Activated B cell treated with CpG ODN at 0.5 μM for 24 hours (primary cell): ENCODE data around the gene ELP1. TPM values are rescaled to one million over a fixed set of nuclear protein-coding genes. Genes with fewer than 3 reads are reported as not detected.
"Not testable (repeated sequence)": the region's sequence is repeated elsewhere in the genome, so short reads cannot be mapped to it uniquely, and the experiment has no call there.

ENCODE experiments used
- ATAC-seq: fragments of 200-7000 bp; cut with Tn5 transposase; one replicate; pipeline ENCODE4 v1.10.0; 2021; ENCODE audit warnings: low read depth, mild to moderate bottlenecking, moderate library complexity
- CTCF ChIA-PET: fragments of 350-600 bp; sonication (Branson Sonifier 250); formaldehyde crosslinking; loops from one replicate; lab custom pipeline; 2021; ENCODE audit warnings: antibody characterized with exemption; lab: Charles Lee
- POLR2A ChIA-PET: fragments of 350-600 bp; sonication (Branson Sonifier 250); formaldehyde crosslinking; loops from one replicate; lab custom pipeline; 2021; ENCODE audit warnings: antibody characterized with exemption; lab: Charles Lee
- DNase-seq: peaks from one replicate; pipeline ENCODE4 v3.0.0; 2022
- H3K27ac Mint-ChIP-seq: one replicate; pipeline ENCODE4 v1.8.0; 2020; ENCODE audit warnings: mixed read lengths
- H3K27me3 Mint-ChIP-seq: one replicate; pipeline ENCODE4 v1.8.0; 2021; ENCODE audit warnings: mixed read lengths
- H3K36me3 Mint-ChIP-seq: one replicate; pipeline ENCODE4 v1.8.0; 2021; ENCODE audit warnings: low read depth, mixed read lengths
- H3K4me1 Mint-ChIP-seq: one replicate; pipeline ENCODE4 v1.8.0; 2021; ENCODE audit warnings: mixed read lengths
- H3K4me3 Mint-ChIP-seq: one replicate; pipeline ENCODE4 v1.8.0; 2020; ENCODE audit warnings: mild to moderate bottlenecking, mixed read lengths
- H3K9me3 Mint-ChIP-seq: one replicate; pipeline ENCODE4 v1.8.0; 2020; ENCODE audit warnings: mixed read lengths
- intact Hi-C: fragments of 100-400 bp; cut with micrococcal nuclease; formaldehyde crosslinking; loops from one replicate; pipeline ENCODE4 v1.15.1; 2024
- total RNA-seq: library from RNA; stranded (reverse); gene quantifications from 2 replicates; pipeline ENCODE4 v1.2.3, GENCODE V29; 2022
- TF ChIP-seq, protein P1 (sequence below): fragments of 200-600 bp; IDR thresholded peaks from one replicate; pipeline ENCODE4 v1.8.0; 2022; ENCODE audit warnings: antibody characterized with exemption, mild to moderate bottlenecking

The ELP1 gene
- total RNA-seq, 1 donor from 2014 or later: 25.0 TPM

DNA sequence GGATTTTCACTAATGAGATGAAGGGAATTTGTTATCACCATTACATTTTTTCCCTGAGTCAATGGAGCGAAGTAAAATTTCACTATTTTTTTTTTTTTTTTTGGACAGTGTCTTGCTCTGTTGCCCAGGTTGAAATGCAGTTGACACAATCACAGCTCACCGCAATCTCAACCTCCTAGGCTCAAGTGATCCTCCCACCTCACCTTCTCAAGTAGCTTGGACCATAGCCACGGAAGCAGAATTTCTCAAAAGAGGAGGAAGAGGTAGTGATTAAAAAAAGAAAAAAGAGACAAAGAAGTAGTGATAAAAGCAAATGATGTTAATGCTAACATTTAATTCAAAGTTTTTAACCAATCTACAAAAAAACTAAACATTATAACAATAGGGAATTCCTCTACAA, 29.8 kb downstream of the ELP1 start:
- H3K4me1 Mint-ChIP-seq: no peaks in the 10 kb centered on the region
- CTCF ChIA-PET: no interaction called here
- peaks cover 82% of the 10 kb centered on the region for H3K36me3 Mint-ChIP-seq
- no peak overlapping the region for H3K27ac Mint-ChIP-seq
- POLR2A ChIA-PET: no interaction called here
- DNase-seq: no peak
- intact Hi-C loops: loop anchor here (5.0 kb wide), 1 partner anchor 563 kb away; no protein-coding TSS in a partner anchor
- ATAC-seq: no peak
- H3K4me3 Mint-ChIP-seq: no peak overlapping the region
- H3K9me3 Mint-ChIP-seq: no peaks in the 10 kb centered on the region
- no peaks in the 10 kb centered on the region for H3K27me3 Mint-ChIP-seq
- TF ChIP-seq, protein P1, sequence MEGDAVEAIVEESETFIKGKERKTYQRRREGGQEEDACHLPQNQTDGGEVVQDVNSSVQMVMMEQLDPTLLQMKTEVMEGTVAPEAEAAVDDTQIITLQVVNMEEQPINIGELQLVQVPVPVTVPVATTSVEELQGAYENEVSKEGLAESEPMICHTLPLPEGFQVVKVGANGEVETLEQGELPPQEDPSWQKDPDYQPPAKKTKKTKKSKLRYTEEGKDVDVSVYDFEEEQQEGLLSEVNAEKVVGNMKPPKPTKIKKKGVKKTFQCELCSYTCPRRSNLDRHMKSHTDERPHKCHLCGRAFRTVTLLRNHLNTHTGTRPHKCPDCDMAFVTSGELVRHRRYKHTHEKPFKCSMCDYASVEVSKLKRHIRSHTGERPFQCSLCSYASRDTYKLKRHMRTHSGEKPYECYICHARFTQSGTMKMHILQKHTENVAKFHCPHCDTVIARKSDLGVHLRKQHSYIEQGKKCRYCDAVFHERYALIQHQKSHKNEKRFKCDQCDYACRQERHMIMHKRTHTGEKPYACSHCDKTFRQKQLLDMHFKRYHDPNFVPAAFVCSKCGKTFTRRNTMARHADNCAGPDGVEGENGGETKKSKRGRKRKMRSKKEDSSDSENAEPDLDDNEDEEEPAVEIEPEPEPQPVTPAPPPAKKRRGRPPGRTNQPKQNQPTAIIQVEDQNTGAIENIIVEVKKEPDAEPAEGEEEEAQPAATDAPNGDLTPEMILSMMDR: no peak

DNA sequence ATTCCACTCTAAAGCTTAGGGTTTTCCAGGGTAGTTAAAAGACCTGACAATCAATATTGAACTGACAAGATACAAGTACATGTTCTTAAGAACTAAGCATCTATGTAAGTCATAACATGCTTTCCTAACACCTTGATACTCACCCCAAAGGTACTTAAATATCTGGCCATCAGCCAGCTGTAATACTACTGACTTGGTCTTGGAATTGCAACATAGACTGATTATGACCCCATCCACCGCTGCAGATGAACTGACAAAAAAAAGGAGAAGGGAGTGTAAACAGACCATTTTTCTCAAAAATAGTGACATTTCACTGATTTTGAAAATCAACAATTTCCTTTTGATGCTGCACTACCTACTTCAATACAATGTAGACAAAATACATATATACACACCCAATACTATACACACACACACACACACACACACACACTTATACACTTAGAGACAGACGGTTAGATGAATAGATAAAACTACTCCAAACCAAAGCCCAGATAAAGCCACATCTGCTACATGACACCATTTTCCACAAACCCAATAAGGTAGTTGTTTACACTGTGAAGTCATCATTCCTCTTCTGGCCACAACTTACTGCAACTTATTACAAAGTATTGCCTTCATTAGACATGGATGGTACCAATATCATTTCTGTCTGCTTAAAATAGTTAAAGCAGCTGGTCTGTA, 30.4 kb downstream of the ELP1 start:
- ATAC-seq (no peak), DNase-seq (no peak)
- POLR2A ChIA-PET: no interaction called here
- intact Hi-C loops: loop anchor here (5.0 kb wide), 1 partner anchor 564 kb away; no protein-coding TSS in a partner anchor
- Mint-ChIP-seq H3K4me1 (no peaks in the 10 kb centered on the region), H3K27me3 (no peaks in the 10 kb centered on the region), H3K36me3 (peaks cover 83% of the 10 kb centered on the region), H3K27ac (no peak overlapping the region), H3K9me3 (no peaks in the 10 kb centered on the region), H3K4me3 (no peak overlapping the region)
- TF ChIP-seq, protein P1: no peak
- CTCF ChIA-PET: no interaction called here

DNA sequence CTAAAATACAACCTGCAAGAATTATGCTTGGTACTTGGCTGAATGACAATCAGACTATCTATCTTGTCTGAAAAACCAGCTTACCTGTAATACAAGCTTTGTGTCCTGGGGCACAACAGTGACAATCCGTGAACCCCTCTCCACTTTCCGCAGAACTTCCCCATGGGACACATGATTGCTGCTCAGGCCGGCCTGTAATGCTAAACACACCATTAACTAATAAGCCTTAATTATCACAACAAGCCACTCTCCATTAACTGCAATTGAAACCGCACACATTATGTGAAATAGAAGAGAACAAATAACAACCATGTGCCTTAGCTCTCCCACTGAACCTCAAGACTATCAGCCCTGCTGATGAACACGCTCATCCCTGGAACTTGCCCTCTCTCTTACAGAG, 33.7 kb downstream of the ELP1 start:
- no peak for DNase-seq
- ChIA-PET POLR2A (no interaction called here), CTCF (no interaction called here)
- Mint-ChIP-seq H3K27ac (no peak overlapping the region), H3K9me3 (no peaks in the 10 kb centered on the region), H3K36me3 (peaks cover 87% of the 10 kb centered on the region), H3K4me3 (no peak overlapping the region), H3K27me3 (no peaks in the 10 kb centered on the region), H3K4me1 (no peaks in the 10 kb centered on the region)
- no peak for ATAC-seq
- TF ChIP-seq, protein P1: no peak
- intact Hi-C loops: loop anchor here (5.0 kb wide), 1 partner anchor 567 kb away; no protein-coding TSS in a partner anchor

DNA sequence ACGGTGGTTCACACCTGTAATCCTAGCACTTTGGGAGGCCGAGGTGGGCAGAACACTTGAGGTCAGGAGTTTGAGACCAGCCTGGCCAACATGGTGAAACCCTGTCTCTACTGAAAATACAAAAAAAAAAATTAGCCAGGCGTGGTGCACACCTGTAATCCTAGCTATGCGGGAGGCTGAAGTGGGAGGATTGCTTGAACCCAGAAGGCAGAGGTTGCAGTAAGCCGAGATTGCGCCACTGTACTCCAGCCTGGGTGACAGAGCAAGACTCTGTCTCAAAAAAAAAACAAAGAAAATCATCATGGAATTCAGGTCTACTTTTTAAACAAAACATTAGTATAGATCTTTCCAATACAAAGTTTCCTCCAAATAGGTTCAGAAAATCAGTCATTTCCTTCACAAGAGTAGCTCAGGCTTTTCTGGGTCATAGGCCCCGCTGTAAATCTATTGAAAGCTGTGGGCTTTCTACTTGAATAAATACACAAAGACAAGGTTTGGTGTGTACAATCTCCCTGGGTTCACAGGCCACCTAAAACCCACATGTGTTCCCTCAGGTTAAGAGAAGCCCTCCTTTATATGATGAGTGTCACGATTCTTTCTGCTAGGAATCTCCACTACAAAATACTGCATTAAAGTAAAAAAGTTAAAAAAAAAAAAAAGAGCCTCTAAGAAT, 34.8 kb downstream of the ELP1 start:
- H3K27ac Mint-ChIP-seq, ATAC-seq, DNase-seq, intact Hi-C loops, H3K4me3 Mint-ChIP-seq, POLR2A ChIA-PET, H3K9me3 Mint-ChIP-seq, H3K4me1 Mint-ChIP-seq, H3K27me3 Mint-ChIP-seq: not testable (repeated sequence)
- H3K36me3 Mint-ChIP-seq: peaks cover 95% of the 10 kb centered on the region
- CTCF ChIA-PET: interaction anchor here (1.1 kb wide), 1 partner anchor 10 kb away, joined by 3 read pairs; no protein-coding TSS in a partner anchor

DNA sequence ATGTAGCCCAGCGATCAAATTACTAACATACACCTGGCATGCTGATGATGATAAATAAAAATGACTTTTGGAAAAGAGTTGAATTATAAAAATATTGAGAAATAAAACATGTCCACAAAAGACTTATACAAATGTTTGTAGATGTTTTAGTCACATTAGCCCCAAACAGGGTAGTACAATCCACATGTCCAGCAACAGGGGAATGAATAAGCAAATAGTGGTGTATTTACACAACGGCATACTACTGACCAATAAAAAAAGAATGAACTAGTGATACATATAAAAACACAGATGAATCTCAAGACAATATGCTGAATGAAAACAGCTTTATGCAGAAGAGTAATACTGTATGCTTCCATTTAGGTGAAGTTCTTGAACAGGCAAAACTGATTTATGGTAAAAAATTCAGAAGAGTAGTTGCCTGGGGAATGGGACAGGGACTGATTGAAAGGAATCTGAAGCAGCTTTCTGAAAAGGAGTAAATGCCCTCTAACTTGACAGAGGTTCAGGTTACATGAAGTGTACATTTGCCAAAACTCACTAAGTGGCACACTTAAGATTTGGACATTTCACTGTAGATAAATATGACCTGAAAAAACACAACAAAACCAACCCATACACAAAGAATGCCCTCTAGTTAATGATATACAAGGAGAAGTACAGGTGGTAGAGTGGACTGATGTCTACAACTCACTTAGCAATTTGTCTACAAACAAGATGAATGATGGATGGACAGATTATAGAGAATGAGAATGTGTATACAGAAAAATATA, 36.4 kb downstream of the ELP1 start:
- Mint-ChIP-seq H3K36me3 (peaks cover 92% of the 10 kb centered on the region), H3K27me3 (no peaks in the 10 kb centered on the region), H3K4me1 (no peaks in the 10 kb centered on the region), H3K9me3 (no peaks in the 10 kb centered on the region), H3K27ac (no peak overlapping the region), H3K4me3 (no peak overlapping the region)
- DNase-seq: no peak
- no peak for ATAC-seq
- ChIA-PET POLR2A (no interaction called here), CTCF (no interaction called here)
- intact Hi-C loops: no loop called here
- TF ChIP-seq, protein P1: no peak
